ENCODE measurements around the gene MAMDC2. TPM values are rescaled to one million over a fixed set of nuclear protein-coding genes. Genes with fewer than 3 reads are reported as not detected.

The MAMDC2 gene
- total and polyA plus RNA-seq, 12 donors: 0.83 to 15.7 (median 5.0) TPM

DNA sequence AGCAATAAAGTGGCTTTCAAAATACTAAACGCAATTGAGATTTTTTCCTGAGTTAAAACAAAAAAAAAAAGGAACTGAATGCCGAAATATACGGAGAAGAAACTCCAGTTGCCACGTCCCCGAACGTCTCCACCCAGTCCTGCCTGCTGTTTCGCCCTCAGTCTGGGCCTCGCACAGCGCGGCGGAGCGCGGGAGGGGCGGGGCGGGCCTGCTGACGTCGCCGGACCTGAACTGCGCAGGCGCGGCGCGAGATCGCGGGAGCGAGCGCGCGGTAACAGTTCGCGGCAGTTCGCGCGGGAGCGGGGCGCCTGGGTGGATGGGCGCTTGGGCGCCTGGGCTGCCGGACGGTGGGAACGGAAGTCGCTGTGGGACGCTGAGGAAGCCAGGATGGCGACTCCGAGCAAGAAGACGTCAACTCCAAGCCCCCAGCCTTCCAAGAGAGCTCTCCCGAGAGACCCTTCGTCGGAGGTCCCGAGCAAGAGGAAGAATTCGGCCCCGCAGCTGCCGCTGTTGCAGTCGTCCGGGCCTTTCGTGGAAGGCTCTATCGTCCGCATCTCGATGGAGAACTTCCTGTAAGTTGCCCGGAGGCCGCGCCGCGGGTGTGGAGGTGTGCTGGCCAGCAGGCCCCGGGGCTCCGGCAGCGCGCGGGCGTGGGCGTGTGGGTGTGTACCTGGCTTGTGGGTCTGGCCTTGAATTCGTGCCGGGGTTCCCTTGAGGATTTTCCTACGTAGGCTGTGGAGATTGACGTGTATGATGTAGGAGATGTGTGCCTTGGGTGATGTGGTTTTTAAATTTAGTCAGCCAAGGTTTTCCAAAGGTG lies 215.3 kb downstream of the MAMDC2 start, which contains the start of gene SMC5:
Gene SMC5 (plus strand): TSS at position 287 of the 820 bp plus-strand sequence. CDS start 101 bp downstream, at position 388.
- peak; percentile 87 to 94 (median 91) for DNase-seq
- no peaks in the 10 kb centered on the region for H3K27me3 ChIP-seq
- 0 to 1% (median 0%) methylated on average over 31 to 75 of the region's 75 CpGs for WGBS, 4 donors
- intact Hi-C loops (cut with DNase I): no loop called here
- no peaks in the 10 kb centered on the region for H3K9me3 ChIP-seq (replicated peaks in 1 of 3)
- peak within 1 kb of the TSS; percentile 20 to 81 (median 68) for H3K4me3 ChIP-seq
- peak; percentile 95 to 96 for TF ChIP-seq POLR2A (IDR thresholded peaks at IDR 0.05)
- TF ChIP-seq, protein P1, sequence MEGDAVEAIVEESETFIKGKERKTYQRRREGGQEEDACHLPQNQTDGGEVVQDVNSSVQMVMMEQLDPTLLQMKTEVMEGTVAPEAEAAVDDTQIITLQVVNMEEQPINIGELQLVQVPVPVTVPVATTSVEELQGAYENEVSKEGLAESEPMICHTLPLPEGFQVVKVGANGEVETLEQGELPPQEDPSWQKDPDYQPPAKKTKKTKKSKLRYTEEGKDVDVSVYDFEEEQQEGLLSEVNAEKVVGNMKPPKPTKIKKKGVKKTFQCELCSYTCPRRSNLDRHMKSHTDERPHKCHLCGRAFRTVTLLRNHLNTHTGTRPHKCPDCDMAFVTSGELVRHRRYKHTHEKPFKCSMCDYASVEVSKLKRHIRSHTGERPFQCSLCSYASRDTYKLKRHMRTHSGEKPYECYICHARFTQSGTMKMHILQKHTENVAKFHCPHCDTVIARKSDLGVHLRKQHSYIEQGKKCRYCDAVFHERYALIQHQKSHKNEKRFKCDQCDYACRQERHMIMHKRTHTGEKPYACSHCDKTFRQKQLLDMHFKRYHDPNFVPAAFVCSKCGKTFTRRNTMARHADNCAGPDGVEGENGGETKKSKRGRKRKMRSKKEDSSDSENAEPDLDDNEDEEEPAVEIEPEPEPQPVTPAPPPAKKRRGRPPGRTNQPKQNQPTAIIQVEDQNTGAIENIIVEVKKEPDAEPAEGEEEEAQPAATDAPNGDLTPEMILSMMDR (IDR thresholded peaks at IDR 0.05): no peak
- H3K36me3 ChIP-seq (replicated peaks in 1 of 2): no peaks in the 10 kb centered on the region
- peak within 1 kb of the TSS; percentile 88 to 96 (median 92) for H3K27ac ChIP-seq
- H3K4me1 ChIP-seq (replicated peaks in 1 of 2): peaks cover 9 to 49% of the 10 kb centered on the region in 2 donors

DNA sequence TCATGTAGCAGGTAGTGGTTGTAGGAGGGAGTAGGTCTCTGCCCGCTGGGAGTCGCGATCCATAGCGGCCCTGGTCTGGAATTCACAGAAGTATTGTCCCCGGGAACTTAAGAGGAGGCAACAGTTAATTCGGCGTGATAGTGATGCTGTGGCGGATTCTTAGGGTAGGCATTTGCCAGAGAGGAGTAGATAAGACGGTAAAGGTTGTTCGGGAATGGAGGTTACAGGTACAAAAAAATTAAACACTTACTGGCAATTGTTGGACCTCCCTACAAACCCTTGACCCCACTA lies 215.8 kb downstream of the MAMDC2 start:
- intact Hi-C loops (cut with DNase I): no loop called here
- Histone ChIP-seq H3K9me3 (replicated peaks in 1 of 3) (no peaks in the 10 kb centered on the region), H3K27ac (peak overlapping the region; percentile 88 to 96 (median 92)), H3K27me3 (no peaks in the 10 kb centered on the region), H3K4me1 (replicated peaks in 1 of 2) (peaks cover 9 to 49% of the 10 kb centered on the region in 2 donors), H3K4me3 (peak overlapping the region; percentile 20 to 81 (median 68)), H3K36me3 (replicated peaks in 1 of 2) (peaks cover 0 to 2% of the 10 kb centered on the region in 2 donors)
- DNase-seq: no peak
- 1 to 3% (median 1%) methylated on average over 10 of the region's 10 CpGs for WGBS, 4 donors
- peak in 1 of 2 donors; percentile 21 for TF ChIP-seq POLR2A (IDR thresholded peaks at IDR 0.05)
- TF ChIP-seq, protein P1 (IDR thresholded peaks at IDR 0.05): no peak

GRCh38 chr9:70260007-70260443 lies 216.4 kb downstream of the MAMDC2 start:
- H3K27ac ChIP-seq: no peak overlapping the region
- no peaks in the 10 kb centered on the region for H3K27me3 ChIP-seq
- TF ChIP-seq POLR2A (IDR thresholded peaks at IDR 0.05): no peak
- TF ChIP-seq, protein P1 (IDR thresholded peaks at IDR 0.05): no peak
- intact Hi-C loops (cut with DNase I): no loop called here
- no peaks in the 10 kb centered on the region for H3K9me3 ChIP-seq (replicated peaks in 1 of 3)
- peaks cover 0 to 8% of the 10 kb centered on the region in 2 donors for H3K36me3 ChIP-seq (replicated peaks in 1 of 2)
- peak overlapping the region in 1 of 4 donors; percentile 81 for H3K4me3 ChIP-seq
- peaks cover 9 to 49% of the 10 kb centered on the region in 2 donors for H3K4me1 ChIP-seq (replicated peaks in 1 of 2)
- WGBS, 4 donors: 91 to 93% (median 92%) methylated on average over 30 of the region's 30 CpGs
- DNase-seq: peak in 2 of 7 donors; percentile 9 to 58

GRCh38 chr9:70260606-70261005 lies 217.0 kb downstream of the MAMDC2 start:
- Histone ChIP-seq H3K27me3 (no peaks in the 10 kb centered on the region), H3K4me1 (replicated peaks in 1 of 2) (peaks cover 9 to 49% of the 10 kb centered on the region in 2 donors), H3K27ac (no peak overlapping the region), H3K4me3 (no peak overlapping the region), H3K36me3 (replicated peaks in 1 of 2) (peaks cover 0 to 13% of the 10 kb centered on the region in 2 donors), H3K9me3 (replicated peaks in 1 of 3) (no peaks in the 10 kb centered on the region)
- no peak for TF ChIP-seq POLR2A (IDR thresholded peaks at IDR 0.05)
- TF ChIP-seq, protein P1 (IDR thresholded peaks at IDR 0.05): no peak
- WGBS, 4 donors: 94 to 98% (median 94%) methylated on average over 8 of the region's 8 CpGs
- intact Hi-C loops (cut with DNase I): no loop called here
- no peak for DNase-seq

Data from adrenal gland (tissue), 12 donors.